Measurements from ENCODE around the gene PKP2.

The PKP2 gene

GRCh38 chr12:32742133-32742532 is 154.4 kb downstream of the PKP2 start:
- TF ChIP-seq, protein P1, sequence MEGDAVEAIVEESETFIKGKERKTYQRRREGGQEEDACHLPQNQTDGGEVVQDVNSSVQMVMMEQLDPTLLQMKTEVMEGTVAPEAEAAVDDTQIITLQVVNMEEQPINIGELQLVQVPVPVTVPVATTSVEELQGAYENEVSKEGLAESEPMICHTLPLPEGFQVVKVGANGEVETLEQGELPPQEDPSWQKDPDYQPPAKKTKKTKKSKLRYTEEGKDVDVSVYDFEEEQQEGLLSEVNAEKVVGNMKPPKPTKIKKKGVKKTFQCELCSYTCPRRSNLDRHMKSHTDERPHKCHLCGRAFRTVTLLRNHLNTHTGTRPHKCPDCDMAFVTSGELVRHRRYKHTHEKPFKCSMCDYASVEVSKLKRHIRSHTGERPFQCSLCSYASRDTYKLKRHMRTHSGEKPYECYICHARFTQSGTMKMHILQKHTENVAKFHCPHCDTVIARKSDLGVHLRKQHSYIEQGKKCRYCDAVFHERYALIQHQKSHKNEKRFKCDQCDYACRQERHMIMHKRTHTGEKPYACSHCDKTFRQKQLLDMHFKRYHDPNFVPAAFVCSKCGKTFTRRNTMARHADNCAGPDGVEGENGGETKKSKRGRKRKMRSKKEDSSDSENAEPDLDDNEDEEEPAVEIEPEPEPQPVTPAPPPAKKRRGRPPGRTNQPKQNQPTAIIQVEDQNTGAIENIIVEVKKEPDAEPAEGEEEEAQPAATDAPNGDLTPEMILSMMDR (conservative IDR thresholded peaks at IDR 0.05; ENCODE audit: control insufficient read depth, insufficient read depth, low read depth, low read length), result no peak
- DNase-seq (ENCODE audit: low read depth), result no peak
- no peak overlapping the region for H3K4me3 ChIP-seq (ENCODE audit: control insufficient read depth, low read depth, low read length)
